H9 (cell line): ENCODE measurements around the gene TNFRSF4. TPM values are rescaled to one million over a fixed set of nuclear protein-coding genes. Genes with fewer than 3 reads are reported as not detected.

Experiments used
- DNase-seq: peaks from one replicate; pipeline ENCODE4 v3.0.0-alpha.2; 2017
- H2AFZ ChIP-seq: one replicate; pipeline ENCODE4 v1.6.1; 2013; ENCODE audit warnings: mild to moderate bottlenecking, low read length, control low read depth, moderate library complexity
- H2AK5ac ChIP-seq: 2 replicates; pipeline ENCODE4 v1.6.1; 2013; ENCODE audit warnings: low read length, control low read depth, mixed read lengths; ENCODE audit not compliant: insufficient read length
- H2BK120ac ChIP-seq: one replicate; pipeline ENCODE4 v1.6.1; 2013; ENCODE audit warnings: low read depth, mild to moderate bottlenecking, low read length, control low read depth, inconsistent platforms; ENCODE audit not compliant: poor library complexity, severe bottlenecking
- H2BK12ac ChIP-seq: 2 replicates; pipeline ENCODE4 v1.6.1; 2013; ENCODE audit warnings: low read length, control low read depth, mixed read lengths, low read depth; ENCODE audit not compliant: insufficient read length
- H2BK15ac ChIP-seq: 2 replicates; pipeline ENCODE4 v1.6.1; 2013; ENCODE audit warnings: low read depth, low read length, control low read depth
- H2BK20ac ChIP-seq: one replicate; pipeline ENCODE4 v1.6.1; 2013; ENCODE audit warnings: low read depth, mild to moderate bottlenecking, low read length, control low read depth, inconsistent platforms; ENCODE audit not compliant: poor library complexity, severe bottlenecking
- H2BK5ac ChIP-seq: 2 replicates; pipeline ENCODE4 v1.6.1; 2013; ENCODE audit warnings: low read length, control low read depth, mixed read lengths; ENCODE audit not compliant: insufficient read length
- H3K14ac ChIP-seq: 2 replicates; pipeline ENCODE4 v1.6.1; 2013; ENCODE audit warnings: low read length, control low read depth; ENCODE audit not compliant: insufficient read depth
- H3K18ac ChIP-seq: 2 replicates; pipeline ENCODE4 v1.6.1; 2013; ENCODE audit warnings: low read depth, mild to moderate bottlenecking, mixed read lengths, low read length, control low read depth; ENCODE audit not compliant: insufficient read length
- H3K23ac ChIP-seq: 2 replicates; pipeline ENCODE4 v1.6.1; 2013; ENCODE audit warnings: low read length, control low read depth, mixed read lengths, low read depth; ENCODE audit not compliant: insufficient read length
- H3K23me2 ChIP-seq: 2 replicates; pipeline ENCODE4 v1.6.1; 2013; ENCODE audit warnings: low read depth, mild to moderate bottlenecking, mixed read lengths, low read length, control low read depth; ENCODE audit not compliant: insufficient read length, poor library complexity, severe bottlenecking
- H3K27ac ChIP-seq: 2 replicates; pipeline ENCODE4 v1.5.1; 2013; ENCODE audit warnings: low read length, control low read depth, mixed read lengths, low read depth; ENCODE audit not compliant: insufficient read length
- H3K27me3 ChIP-seq: 2 replicates; pipeline ENCODE4 v1.6.1; 2013; ENCODE audit warnings: low read length, control low read depth, inconsistent platforms; ENCODE audit not compliant: insufficient read depth
- H3K4ac ChIP-seq: 2 replicates; pipeline ENCODE4 v1.6.1; 2013; ENCODE audit warnings: low read depth, mild to moderate bottlenecking, control low read depth, inconsistent platforms, low read length, moderate library complexity
- H3K4me1 ChIP-seq: 2 replicates; pipeline ENCODE4 v1.6.1; 2013; ENCODE audit warnings: low read length, control low read depth, inconsistent platforms; ENCODE audit not compliant: insufficient read depth
- H3K4me2 ChIP-seq: 2 replicates; pipeline ENCODE4 v1.6.1; 2013; ENCODE audit warnings: low read length, control low read depth, mixed read lengths; ENCODE audit not compliant: insufficient read length, insufficient read depth
- H3K56ac ChIP-seq: 2 replicates; pipeline ENCODE4 v1.6.1; 2013; ENCODE audit warnings: low read depth, mild to moderate bottlenecking, mixed read lengths, low read length, control low read depth; ENCODE audit not compliant: insufficient read length
- H3K79me1 ChIP-seq: 2 replicates; pipeline ENCODE4 v1.6.1; 2013; ENCODE audit warnings: low read depth, mild to moderate bottlenecking, moderate library complexity, low read length, control low read depth, inconsistent platforms; ENCODE audit not compliant: insufficient read depth, poor library complexity, severe bottlenecking
- H3K79me2 ChIP-seq: 2 replicates; pipeline ENCODE4 v1.6.1; 2013; ENCODE audit warnings: low read length, control low read depth, inconsistent platforms; ENCODE audit not compliant: insufficient read depth
- H3K9ac ChIP-seq: 2 replicates; pipeline ENCODE4 v1.6.1; 2013; ENCODE audit warnings: low read length, control low read depth, mixed read lengths; ENCODE audit not compliant: insufficient read length; ENCODE audit errors: extremely low read depth
- H3K9me3 ChIP-seq: one replicate; pipeline ENCODE4 v1.6.1; 2013; ENCODE audit warnings: low read depth, low read length, inconsistent platforms; ENCODE audit not compliant: control insufficient read depth
- H3T11ph ChIP-seq: one replicate; pipeline ENCODE4 v1.6.1; 2013; ENCODE audit warnings: mild to moderate bottlenecking, low read length, control low read depth, inconsistent platforms
- H4K20me1 ChIP-seq: one replicate; pipeline ENCODE4 v1.6.1; 2013; ENCODE audit not compliant: control insufficient read depth, insufficient read length, insufficient read depth
- H4K5ac ChIP-seq: 2 replicates; pipeline ENCODE4 v1.6.1; 2013; ENCODE audit warnings: low read depth, mild to moderate bottlenecking, mixed read lengths, low read length, control low read depth; ENCODE audit not compliant: insufficient read length
- H4K8ac ChIP-seq: replicated peaks from 2 replicates; pipeline ENCODE4 v1.6.1; 2013; ENCODE audit warnings: low read length, control low read depth, mixed read lengths, low read depth; ENCODE audit not compliant: insufficient read length
- H4K91ac ChIP-seq: 2 replicates; pipeline ENCODE4 v1.6.1; 2013; ENCODE audit warnings: low read depth, mild to moderate bottlenecking, moderate library complexity, mixed read lengths, low read length, control low read depth; ENCODE audit not compliant: insufficient read length
- H3K27ac Mint-ChIP-seq, 3 experiments: 2 replicates in 2 of 3; 3 replicates in 1 of 3; pipeline ENCODE4 v1.8.0; 2020 to 2021; ENCODE audit warnings: mixed read lengths in 3 of 3, mild to moderate bottlenecking in 1 of 3, moderate library complexity in 1 of 3
- H3K27me3 Mint-ChIP-seq: 2 replicates; pipeline ENCODE4 v1.8.0; 2021; ENCODE audit warnings: low read depth, mild to moderate bottlenecking, moderate library complexity, mixed read lengths
- H3K36me3 Mint-ChIP-seq, 3 experiments: 2 replicates in 2 of 3; 3 replicates in 1 of 3; pipeline ENCODE4 v1.8.0; 2020 to 2021; ENCODE audit warnings: low read depth in 3 of 3, mixed read lengths in 3 of 3; ENCODE audit not compliant: insufficient read depth in 1 of 3
- H3K4me1 Mint-ChIP-seq, 2 experiments: 2 replicates each; pipeline ENCODE4 v1.8.0; 2020; ENCODE audit warnings: mixed read lengths in 2 of 2
- H3K4me3 Mint-ChIP-seq, 2 experiments: 2 replicates in 1 of 2; 3 replicates in 1 of 2; pipeline ENCODE4 v1.8.0; 2020 to 2021; ENCODE audit warnings: mild to moderate bottlenecking in 2 of 2, mixed read lengths in 2 of 2, moderate library complexity in 1 of 2
- H3K9me3 Mint-ChIP-seq, 2 experiments: 2 replicates in 1 of 2; 3 replicates in 1 of 2; pipeline ENCODE4 v1.8.0; 2020; ENCODE audit warnings: mild to moderate bottlenecking in 2 of 2, mixed read lengths in 2 of 2, moderate library complexity in 1 of 2
- WGBS: extraction: QIAGEN DNeasy Blood & Tissue Kit; methylation state at CpG from one replicate; pipeline ENCODE4 v1.1.7; 2013; ENCODE audit warnings: missing lambda C conversion rate, low lambda C conversion rate, mixed read lengths; ENCODE audit not compliant: insufficient read length; ENCODE audit errors: extremely low coverage; 5-methylcytosine and 5-hydroxymethylcytosine counted together
- total RNA-seq: library from RNA; stranded (reverse); gene quantifications from 2 replicates; pipeline ENCODE4 v1.2.1, GENCODE V29; 2021
- TF ChIP-seq, protein P1 (sequence below): fragments of 200-600 bp; sonication (generic); conservative IDR thresholded peaks from 3 replicates; pipeline ENCODE4 v1.8.0; 2021; ENCODE audit warnings: antibody characterized with exemption, mild to moderate bottlenecking

TNFRSF4 gene
- total RNA-seq, 1 experiment from 2014 or later = 0.24 TPM

DNA sequence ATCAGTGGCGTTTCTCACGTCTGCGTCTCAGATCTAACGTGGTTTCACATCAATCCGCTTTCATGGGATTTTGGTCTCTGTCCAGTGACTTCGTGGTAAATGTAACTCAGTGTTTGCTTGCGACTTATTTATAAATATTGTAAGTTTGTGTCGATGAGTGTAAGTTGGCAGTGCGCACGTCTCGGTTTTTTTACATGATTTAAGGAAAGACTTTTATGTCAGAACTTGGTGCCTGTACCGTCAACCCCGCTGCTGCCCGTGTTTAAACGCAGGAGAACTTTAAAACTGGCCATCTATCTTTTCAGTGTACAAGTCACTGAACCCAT lies 19.6 kb upstream of the TNFRSF4 start:
- no peaks in the 10 kb centered on the region for H3K4me1 ChIP-seq
- H3K27ac ChIP-seq = no peak overlapping the region
- Mint-ChIP-seq H3K9me3 (peaks cover 0 to 4% of the 10 kb centered on the region in 2 experiments; a peak in 1 of 5 replicates), H3K4me1 (peaks cover 15 to 25% of the 10 kb centered on the region in 2 experiments), H3K27me3 (no peaks in the 10 kb centered on the region), H3K36me3 (peaks cover 17 to 30% (median 30%) of the 10 kb centered on the region in 3 experiments), H3K27ac (no peak overlapping the region), H3K4me3 (peak overlapping the region; percentile 51 to 70)
- H4K5ac ChIP-seq = no peak overlapping the region
- no peak overlapping the region for H3K23ac ChIP-seq
- H2AK5ac ChIP-seq = no peak overlapping the region
- H3K56ac ChIP-seq = no peak overlapping the region
- H3K79me1 ChIP-seq = peaks cover 2% of the 10 kb centered on the region
- peaks cover 2% of the 10 kb centered on the region; the same call in 1 of the 2 replicates for H3K79me2 ChIP-seq
- no peak overlapping the region for H3K4ac ChIP-seq
- no peak overlapping the region for H2BK20ac ChIP-seq
- no peaks in the 10 kb centered on the region for H4K20me1 ChIP-seq
- no peak overlapping the region for H2BK5ac ChIP-seq
- peaks cover 6% of the 10 kb centered on the region for H3K23me2 ChIP-seq
- no CpG with 5 or more reads among the region's 15 CpGs for WGBS
- no peak overlapping the region for H2AFZ ChIP-seq
- no peak overlapping the region for H4K91ac ChIP-seq
- H2BK120ac ChIP-seq = no peak overlapping the region
- TF ChIP-seq, protein P1, sequence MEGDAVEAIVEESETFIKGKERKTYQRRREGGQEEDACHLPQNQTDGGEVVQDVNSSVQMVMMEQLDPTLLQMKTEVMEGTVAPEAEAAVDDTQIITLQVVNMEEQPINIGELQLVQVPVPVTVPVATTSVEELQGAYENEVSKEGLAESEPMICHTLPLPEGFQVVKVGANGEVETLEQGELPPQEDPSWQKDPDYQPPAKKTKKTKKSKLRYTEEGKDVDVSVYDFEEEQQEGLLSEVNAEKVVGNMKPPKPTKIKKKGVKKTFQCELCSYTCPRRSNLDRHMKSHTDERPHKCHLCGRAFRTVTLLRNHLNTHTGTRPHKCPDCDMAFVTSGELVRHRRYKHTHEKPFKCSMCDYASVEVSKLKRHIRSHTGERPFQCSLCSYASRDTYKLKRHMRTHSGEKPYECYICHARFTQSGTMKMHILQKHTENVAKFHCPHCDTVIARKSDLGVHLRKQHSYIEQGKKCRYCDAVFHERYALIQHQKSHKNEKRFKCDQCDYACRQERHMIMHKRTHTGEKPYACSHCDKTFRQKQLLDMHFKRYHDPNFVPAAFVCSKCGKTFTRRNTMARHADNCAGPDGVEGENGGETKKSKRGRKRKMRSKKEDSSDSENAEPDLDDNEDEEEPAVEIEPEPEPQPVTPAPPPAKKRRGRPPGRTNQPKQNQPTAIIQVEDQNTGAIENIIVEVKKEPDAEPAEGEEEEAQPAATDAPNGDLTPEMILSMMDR = no peak
- no peaks in the 10 kb centered on the region for H3K9me3 ChIP-seq
- DNase-seq = no peak
- no peaks in the 10 kb centered on the region for H3K27me3 ChIP-seq
- no peak overlapping the region for H3K18ac ChIP-seq
- H2BK15ac ChIP-seq = no peak overlapping the region
- H3K4me2 ChIP-seq = no peak overlapping the region
- H3K9ac ChIP-seq = no peak overlapping the region
- no peak overlapping the region for H3K14ac ChIP-seq
- H2BK12ac ChIP-seq = no peak overlapping the region
- H4K8ac ChIP-seq = no peak overlapping the region
- H3T11ph ChIP-seq = no peak overlapping the region
